ENCODE measurements around the gene CPLX3.
A peak's percentile ranks its signal among the peaks of the same experiment; 100 is the strongest.

CPLX3 gene

DNA sequence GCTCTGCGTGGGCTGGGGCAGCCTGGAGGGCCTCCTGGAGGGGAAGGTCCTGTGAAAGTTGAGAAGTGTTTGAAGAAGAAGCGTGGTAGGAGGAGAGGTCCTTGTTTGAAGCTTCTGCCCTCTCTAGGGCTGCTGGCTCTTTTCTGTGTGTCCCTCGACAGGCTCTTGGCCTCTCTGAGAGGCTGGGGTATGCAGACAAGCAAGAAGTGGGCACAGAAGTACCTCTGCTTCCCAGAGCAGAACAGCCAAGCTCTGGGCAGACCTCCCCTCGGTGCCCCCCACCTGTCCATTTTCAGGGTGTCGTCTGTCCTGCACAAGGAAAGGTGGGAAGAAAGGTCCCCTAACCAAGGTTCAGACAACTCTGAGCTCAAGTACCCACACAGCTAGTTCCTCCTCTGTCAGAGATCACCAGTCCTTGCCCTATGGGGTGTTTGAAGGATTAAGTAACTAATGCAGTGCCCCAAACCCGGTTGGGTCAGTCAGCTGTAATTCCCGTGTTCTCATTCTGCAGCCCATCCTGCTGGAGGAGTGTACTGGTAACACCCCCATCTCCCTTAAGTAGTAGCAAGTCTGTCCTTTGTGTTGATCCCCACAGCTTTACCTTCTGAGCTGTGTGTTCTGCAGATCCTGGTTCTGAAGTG, 38.3 kb upstream of the CPLX3 start:
- TF ChIP-seq YY1 (IDR thresholded peaks at IDR 0.05; ENCODE audit: low read depth) (no peak), USF1 (IDR thresholded peaks at IDR 0.05) (no peak), NFIC (IDR thresholded peaks at IDR 0.05) (no peak), ZBTB7A (IDR thresholded peaks at IDR 0.05; ENCODE audit: low read depth) (no peak), TAF1 (IDR thresholded peaks at IDR 0.05; ENCODE audit: low read depth) (no peak), TEAD4 (IDR thresholded peaks at IDR 0.05) (no peak), FOXM1 (IDR thresholded peaks at IDR 0.05; ENCODE audit: borderline replicate concordance, low read depth) (no peak), CEBPB (IDR thresholded peaks at IDR 0.05) (no peak), TCF12 (IDR thresholded peaks at IDR 0.05; ENCODE audit: low read depth) (no peak), EP300 (IDR thresholded peaks at IDR 0.05; ENCODE audit: borderline replicate concordance) (no peak), CREB1 (IDR thresholded peaks at IDR 0.05; ENCODE audit: low read depth) (no peak), EGR1 (IDR thresholded peaks at IDR 0.05) (no peak)
- TF ChIP-seq, protein P1, sequence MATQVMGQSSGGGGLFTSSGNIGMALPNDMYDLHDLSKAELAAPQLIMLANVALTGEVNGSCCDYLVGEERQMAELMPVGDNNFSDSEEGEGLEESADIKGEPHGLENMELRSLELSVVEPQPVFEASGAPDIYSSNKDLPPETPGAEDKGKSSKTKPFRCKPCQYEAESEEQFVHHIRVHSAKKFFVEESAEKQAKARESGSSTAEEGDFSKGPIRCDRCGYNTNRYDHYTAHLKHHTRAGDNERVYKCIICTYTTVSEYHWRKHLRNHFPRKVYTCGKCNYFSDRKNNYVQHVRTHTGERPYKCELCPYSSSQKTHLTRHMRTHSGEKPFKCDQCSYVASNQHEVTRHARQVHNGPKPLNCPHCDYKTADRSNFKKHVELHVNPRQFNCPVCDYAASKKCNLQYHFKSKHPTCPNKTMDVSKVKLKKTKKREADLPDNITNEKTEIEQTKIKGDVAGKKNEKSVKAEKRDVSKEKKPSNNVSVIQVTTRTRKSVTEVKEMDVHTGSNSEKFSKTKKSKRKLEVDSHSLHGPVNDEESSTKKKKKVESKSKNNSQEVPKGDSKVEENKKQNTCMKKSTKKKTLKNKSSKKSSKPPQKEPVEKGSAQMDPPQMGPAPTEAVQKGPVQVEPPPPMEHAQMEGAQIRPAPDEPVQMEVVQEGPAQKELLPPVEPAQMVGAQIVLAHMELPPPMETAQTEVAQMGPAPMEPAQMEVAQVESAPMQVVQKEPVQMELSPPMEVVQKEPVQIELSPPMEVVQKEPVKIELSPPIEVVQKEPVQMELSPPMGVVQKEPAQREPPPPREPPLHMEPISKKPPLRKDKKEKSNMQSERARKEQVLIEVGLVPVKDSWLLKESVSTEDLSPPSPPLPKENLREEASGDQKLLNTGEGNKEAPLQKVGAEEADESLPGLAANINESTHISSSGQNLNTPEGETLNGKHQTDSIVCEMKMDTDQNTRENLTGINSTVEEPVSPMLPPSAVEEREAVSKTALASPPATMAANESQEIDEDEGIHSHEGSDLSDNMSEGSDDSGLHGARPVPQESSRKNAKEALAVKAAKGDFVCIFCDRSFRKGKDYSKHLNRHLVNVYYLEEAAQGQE (IDR thresholded peaks at IDR 0.05; ENCODE audit: low read depth), result no peak
- TF ChIP-seq, protein P2, sequence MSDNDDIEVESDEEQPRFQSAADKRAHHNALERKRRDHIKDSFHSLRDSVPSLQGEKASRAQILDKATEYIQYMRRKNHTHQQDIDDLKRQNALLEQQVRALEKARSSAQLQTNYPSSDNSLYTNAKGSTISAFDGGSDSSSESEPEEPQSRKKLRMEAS (IDR thresholded peaks at IDR 0.05), result no peak

DNA sequence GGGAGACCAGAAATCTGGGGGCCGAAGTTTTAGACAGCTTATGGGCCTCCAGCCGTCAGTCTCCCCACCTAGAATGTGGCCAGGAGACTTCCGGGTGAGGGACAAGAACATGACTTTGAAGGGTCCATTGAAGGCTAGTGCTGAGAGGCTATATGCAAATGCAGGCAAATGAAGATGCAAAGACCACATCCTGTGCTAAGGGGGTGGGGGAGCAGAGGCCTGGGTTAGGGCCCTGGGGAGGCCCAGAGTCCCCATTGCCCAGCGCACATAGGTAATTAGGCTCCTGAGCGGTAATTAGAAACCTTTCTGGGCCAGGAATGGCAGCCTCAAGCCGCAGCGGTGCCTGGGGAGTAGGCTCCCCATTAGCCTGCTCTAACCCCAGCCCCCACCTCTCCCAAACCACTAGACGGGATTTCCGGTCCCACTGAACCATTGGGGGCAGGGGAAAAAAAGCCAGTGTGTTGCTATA, 37.7 kb upstream of the CPLX3 start:
- TF ChIP-seq NFIC (IDR thresholded peaks at IDR 0.05), result no peak
- TF ChIP-seq, protein P2 (IDR thresholded peaks at IDR 0.05), result no peak
- no peak for TF ChIP-seq TEAD4 (IDR thresholded peaks at IDR 0.05)

- TF ChIP-seq FOXM1 (IDR thresholded peaks at IDR 0.05; ENCODE audit: borderline replicate concordance, low read depth) (no peak), CREB1 (IDR thresholded peaks at IDR 0.05; ENCODE audit: low read depth) (no peak), NFIC (IDR thresholded peaks at IDR 0.05) (no peak; the same call in 1 of the 2 replicates), CEBPB (IDR thresholded peaks at IDR 0.05) (peak; percentile 62; the same call in 1 of the 2 replicates), TCF12 (IDR thresholded peaks at IDR 0.05; ENCODE audit: low read depth) (peak; percentile 42), ZBTB7A (IDR thresholded peaks at IDR 0.05; ENCODE audit: low read depth) (0 out of 2 replicates have a peak, but pooled peaks have one; percentile 46), EGR1 (IDR thresholded peaks at IDR 0.05) (no peak), USF1 (IDR thresholded peaks at IDR 0.05) (no peak)
- TF ChIP-seq, protein P1 (IDR thresholded peaks at IDR 0.05; ENCODE audit: low read depth), result no peak
These were observed 37.2 kb upstream of the CPLX3 start for GRCh38 chr15:74789171-74789631.

- TF ChIP-seq, protein P2 (IDR thresholded peaks at IDR 0.05), result no peak
These were observed 36.7 kb upstream of the CPLX3 start for GRCh38 chr15:74789741-74790079.

DNA sequence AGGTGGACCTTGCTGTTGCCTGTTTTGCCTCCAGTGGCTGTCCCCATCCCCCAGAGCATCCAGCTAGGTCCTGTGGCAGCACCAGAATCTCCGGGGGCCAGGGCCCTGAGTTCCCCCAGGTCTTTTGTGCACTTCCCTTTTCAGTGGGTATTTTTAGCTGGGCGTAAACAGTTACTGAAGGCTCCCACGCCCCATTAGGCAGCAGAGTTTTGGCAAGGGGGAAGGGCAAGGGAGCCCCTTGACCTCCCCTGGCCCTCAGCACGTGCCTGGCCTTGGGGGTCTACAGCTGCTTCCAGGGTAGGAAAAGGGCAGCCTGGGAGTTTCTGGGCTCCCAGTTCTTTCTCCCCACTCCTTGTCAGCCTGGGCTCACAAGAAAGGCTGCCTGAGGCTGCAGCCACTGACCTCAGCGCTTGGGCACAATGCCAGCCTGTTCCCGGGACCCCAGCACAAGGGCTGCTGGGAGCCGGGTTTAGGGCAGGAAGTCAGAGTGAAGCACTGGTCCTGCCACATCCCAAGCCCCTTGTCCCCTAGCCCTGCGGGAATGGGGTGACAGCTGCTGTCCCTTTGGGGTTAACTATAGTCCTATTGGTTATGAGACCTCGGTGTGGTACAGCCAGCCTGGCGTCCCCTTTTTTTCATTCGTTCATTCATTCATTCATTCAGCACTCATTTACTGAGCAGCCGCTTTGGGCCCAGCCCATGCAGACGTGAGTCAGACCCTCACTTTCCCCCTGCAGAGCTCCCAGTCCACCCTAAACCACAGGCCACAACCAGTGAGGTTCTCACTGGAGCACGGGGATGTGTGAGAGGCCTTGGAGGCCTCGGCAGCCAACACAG, 36.1 kb upstream of the CPLX3 start:
- peak; percentile 40; the same call in 1 of the 2 replicates for TF ChIP-seq NFIC (IDR thresholded peaks at IDR 0.05)
- TF ChIP-seq CREB1 (IDR thresholded peaks at IDR 0.05; ENCODE audit: low read depth), result no peak

DNA sequence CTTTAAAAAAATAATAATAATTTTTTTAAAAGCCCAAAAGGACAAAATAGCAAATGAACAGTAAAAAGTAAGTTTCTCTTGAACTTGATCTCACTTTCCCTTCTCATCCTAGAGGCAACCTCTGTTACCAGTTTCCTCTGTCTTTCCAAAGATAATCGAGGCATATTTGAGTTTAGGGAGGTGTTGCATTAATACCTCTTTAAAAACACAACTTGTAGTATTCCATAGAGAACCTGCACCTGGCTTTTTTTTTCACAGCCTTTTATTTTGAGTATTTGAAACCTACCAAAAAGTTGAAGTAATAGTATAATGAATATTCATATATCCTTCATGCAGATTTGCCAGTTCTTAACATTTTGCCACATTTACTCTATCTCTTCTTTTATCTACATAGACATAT, 35.4 kb upstream of the CPLX3 start:
- TF ChIP-seq EP300 (IDR thresholded peaks at IDR 0.05; ENCODE audit: borderline replicate concordance) (no peak), YY1 (IDR thresholded peaks at IDR 0.05; ENCODE audit: low read depth) (no peak)
